OCI-LY3 (cell line): ENCODE data around the gene DDX19B.

ENCODE experiments used
- CTCF ChIP-seq: fragments of 200-600, 300-600 bp; sonication (generic); IDR thresholded peaks from 2 replicates; pipeline ENCODE4 v1.5.1; 2014; ENCODE audit warnings: antibody characterized with exemption, low read length, low read depth
- EZH2phosphoT487 ChIP-seq: fragments of 200-600 bp; shearing (Covaris generic); IDR thresholded peaks from 2 replicates; pipeline ENCODE4 v1.6.1; 2018; ENCODE audit warnings: antibody characterized with exemption, mixed run types, low read depth

GRCh38 chr16:70337814-70338213 is 38.8 kb downstream of the DDX19B start:
- TF ChIP-seq EZH2phosphoT487 (no peak), CTCF (no peak)
